ENCODE measurements around the gene TMEM161B. TPM values are rescaled to one million over a fixed set of nuclear protein-coding genes. Genes with fewer than 3 reads are reported as not detected.
"Not testable (repeated sequence)": the region's sequence is repeated elsewhere in the genome, so short reads cannot be mapped to it uniquely, and the experiment has no call there.

TMEM161B gene
- total RNA-seq, 1 donor from 2014 or later = 21.2 TPM

DNA sequence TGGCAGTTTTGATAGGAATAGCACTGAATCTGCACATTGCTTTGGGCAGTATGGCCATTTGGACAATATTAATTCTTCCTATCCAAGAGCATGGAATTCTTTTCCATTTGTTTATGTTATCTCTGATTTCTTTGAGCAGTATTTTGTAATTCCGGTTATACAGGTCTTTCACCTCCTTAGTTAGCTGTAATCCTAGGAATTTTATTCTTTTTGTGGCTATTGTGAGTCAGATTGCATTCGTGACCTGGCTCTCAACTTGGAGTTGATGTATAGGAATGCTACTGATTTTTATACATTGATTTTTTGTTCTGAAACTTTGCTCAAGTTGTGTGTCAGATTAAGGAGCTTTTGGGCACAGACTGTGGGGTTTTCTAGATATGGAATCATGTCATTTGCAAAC lies 24.0 kb downstream of the TMEM161B start:
- Histone ChIP-seq H3K9me3 (no peaks in the 10 kb centered on the region), H3K27ac (no peak overlapping the region), H3K36me3 (no peaks in the 10 kb centered on the region), H3K4me3 (no peak overlapping the region), H3K27me3 (ENCODE audit: low read depth) (no peaks in the 10 kb centered on the region), H3K4me1 (no peaks in the 10 kb centered on the region)
- DNase-seq (no peak), ATAC-seq (no peak)
- intact Hi-C loops (cut with DNase I) = no loop called here
- no peak for TF ChIP-seq CTCF (IDR thresholded peaks at IDR 0.05)

DNA sequence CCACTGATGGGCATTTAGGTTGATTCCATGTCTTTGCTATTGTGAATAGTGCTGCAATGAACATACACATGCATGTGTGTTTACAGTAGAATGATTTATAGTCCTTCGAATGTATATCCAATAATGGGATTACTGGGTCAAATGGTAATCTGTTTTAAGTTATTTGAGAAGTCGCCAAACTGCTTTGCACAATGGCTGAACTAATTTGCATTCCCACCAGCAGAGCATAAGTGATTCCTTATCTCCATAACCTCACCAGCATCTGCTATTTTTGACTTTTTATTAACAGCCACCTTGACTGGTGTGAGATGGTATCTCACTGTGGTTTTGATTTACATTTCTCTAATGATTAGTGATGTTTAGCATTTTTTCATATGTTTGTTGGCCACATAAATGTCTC lies 25.2 kb downstream of the TMEM161B start:
- H3K27ac ChIP-seq; H3K4me1 ChIP-seq; intact Hi-C loops (cut with DNase I); H3K27me3 ChIP-seq (ENCODE audit: low read depth); DNase-seq; ATAC-seq; H3K36me3 ChIP-seq; H3K9me3 ChIP-seq; H3K4me3 ChIP-seq: not testable (repeated sequence)

DNA sequence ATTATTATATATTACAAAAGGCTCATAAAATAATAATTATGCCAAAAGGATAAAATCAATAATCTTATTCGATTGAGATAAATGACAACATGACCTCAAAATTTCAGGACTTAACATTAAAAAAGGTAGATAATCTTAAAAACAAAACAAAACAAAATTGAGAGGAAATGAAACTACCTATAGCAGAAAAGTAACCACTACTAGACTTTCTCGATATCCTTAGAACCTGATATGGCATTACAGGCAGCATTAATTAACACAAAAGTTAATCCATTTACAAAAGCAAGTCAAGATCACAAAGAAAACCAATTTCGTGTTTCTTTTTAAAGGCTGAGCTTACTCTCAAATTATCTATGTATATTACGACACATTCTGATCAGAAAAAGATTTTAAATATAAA lies 29.9 kb downstream of the TMEM161B start:
- H3K4me1 ChIP-seq = no peaks in the 10 kb centered on the region
- no peak for ATAC-seq
- no peak for DNase-seq
- no peaks in the 10 kb centered on the region for H3K27me3 ChIP-seq (ENCODE audit: low read depth)
- H3K36me3 ChIP-seq = peaks cover 7% of the 10 kb centered on the region
- H3K9me3 ChIP-seq = no peaks in the 10 kb centered on the region
- no peak overlapping the region for H3K27ac ChIP-seq
- TF ChIP-seq CTCF (IDR thresholded peaks at IDR 0.05) = no peak
- intact Hi-C loops (cut with DNase I) = no loop called here
- H3K4me3 ChIP-seq = no peak overlapping the region

- no peak for DNase-seq
- Histone ChIP-seq H3K27me3 (ENCODE audit: low read depth) (no peaks in the 10 kb centered on the region), H3K36me3 (peaks cover 7% of the 10 kb centered on the region), H3K27ac (no peak overlapping the region), H3K4me1 (no peaks in the 10 kb centered on the region), H3K4me3 (no peak overlapping the region), H3K9me3 (no peaks in the 10 kb centered on the region)
- ATAC-seq = no peak
- intact Hi-C loops (cut with DNase I) = no loop called here
- TF ChIP-seq CTCF (IDR thresholded peaks at IDR 0.05) = no peak
Observed at GRCh38 chr5:88236866-88237642, 31.6 kb downstream of the TMEM161B start.

- intact Hi-C loops (cut with DNase I) = no loop called here
Observed at GRCh38 chr5:88235828-88236227, 32.8 kb downstream of the TMEM161B start.

More at GRCh38 chr5:88235828-88236227, 32.8 kb downstream of the TMEM161B start:
- Histone ChIP-seq H3K4me1 (no peaks in the 10 kb centered on the region), H3K4me3 (no peak overlapping the region), H3K27ac (no peak overlapping the region), H3K36me3 (peaks cover 7% of the 10 kb centered on the region), H3K27me3 (ENCODE audit: low read depth) (no peaks in the 10 kb centered on the region), H3K9me3 (no peaks in the 10 kb centered on the region)
- ATAC-seq (no peak), DNase-seq (no peak)
- TF ChIP-seq CTCF (IDR thresholded peaks at IDR 0.05) = no peak

Measured in lower lobe of right lung (tissue), 2 donors.